ACC112 (cell line): ENCODE measurements around the gene SGPP2.
"Not testable (repeated sequence)": the region's sequence is repeated elsewhere in the genome, so short reads cannot be mapped to it uniquely, and the experiment has no call there.

Experiments used
- H2AFZ ChIP-seq: fragments of 200-600 bp; sonication (generic); one replicate; pipeline ENCODE4 v1.6.0; 2017; ENCODE audit warnings: antibody characterized with exemption, low read length; ENCODE audit not compliant: unreplicated experiment
- H3K27ac ChIP-seq: fragments of 200-600 bp; sonication (generic); 2 replicates; pipeline ENCODE4 v1.5.1; 2014; ENCODE audit warnings: low read depth, mild to moderate bottlenecking, antibody characterized with exemption, low read length, moderate library complexity
- H3K27me3 ChIP-seq: fragments of 200-600 bp; sonication (generic); 2 replicates; pipeline ENCODE4 v1.6.1; 2014; ENCODE audit warnings: mild to moderate bottlenecking, antibody characterized with exemption, low read length, moderate library complexity, mixed read lengths; ENCODE audit not compliant: insufficient read depth
- H3K36me3 ChIP-seq: fragments of 200-600 bp; sonication (generic); 2 replicates; pipeline ENCODE4 v1.6.1; 2016; ENCODE audit warnings: mild to moderate bottlenecking, antibody characterized with exemption, low read length, moderate library complexity, mixed read lengths; ENCODE audit not compliant: insufficient read depth
- H3K4me1 ChIP-seq: fragments of 200-600 bp; sonication (generic); one replicate; pipeline ENCODE4 v1.6.1; 2016; ENCODE audit warnings: low read length, mixed read lengths; ENCODE audit not compliant: insufficient read depth, unreplicated experiment, control insufficient read depth
- H3K4me3 ChIP-seq: fragments of 200-600 bp; sonication (generic); 2 replicates; pipeline ENCODE4 v1.5.1; 2014; ENCODE audit warnings: mild to moderate bottlenecking, low read depth, low read length
- H3K79me2 ChIP-seq: fragments of 200-600 bp; sonication (generic); one replicate; pipeline ENCODE4 v1.6.0; 2016; ENCODE audit warnings: low read length; ENCODE audit not compliant: control insufficient read depth, unreplicated experiment, insufficient read depth

Gene SGPP2

DNA sequence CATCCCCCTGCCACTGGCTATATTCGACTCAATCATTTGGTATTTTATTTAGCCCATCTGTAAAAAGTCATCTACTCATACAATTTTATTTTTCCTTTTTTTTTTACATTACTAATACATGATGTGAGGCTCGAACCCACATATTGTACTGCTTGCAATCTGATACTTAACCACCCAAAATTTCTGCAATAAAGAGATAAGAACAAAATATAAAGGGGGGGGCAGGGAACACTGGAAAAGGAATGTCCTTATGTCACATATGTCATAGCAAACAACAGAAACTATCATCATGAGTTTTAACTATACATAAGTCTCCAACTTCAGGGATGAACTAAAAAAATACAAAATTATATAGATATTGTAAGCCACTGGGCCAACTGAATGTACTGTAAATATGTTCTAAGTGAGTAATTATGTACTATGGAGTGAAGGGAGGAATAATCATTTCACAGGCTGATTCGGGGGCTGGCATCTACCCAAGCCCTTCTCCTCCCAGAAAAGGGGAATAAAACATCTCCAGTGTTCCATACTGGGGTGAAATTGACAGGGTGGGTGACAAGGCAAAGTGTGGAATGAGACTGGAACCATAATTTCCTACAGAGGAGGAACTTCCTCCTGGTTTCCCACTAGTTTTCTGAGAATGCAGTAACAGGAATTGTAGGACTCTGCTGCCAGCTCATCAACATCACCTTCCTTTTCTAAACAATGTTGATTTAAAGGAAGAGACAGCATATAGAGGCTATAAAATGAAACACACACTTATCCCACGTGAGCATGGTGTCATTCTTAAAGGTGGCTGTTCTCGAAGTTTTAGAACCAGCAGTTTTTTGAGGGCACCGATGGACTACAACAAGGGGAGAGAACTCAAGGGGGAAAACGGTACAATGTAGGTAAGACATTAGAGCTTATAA lies 152.1 kb downstream of the SGPP2 start:
- peaks cover 9% of the 10 kb centered on the region for H3K36me3 ChIP-seq
- H3K27ac ChIP-seq: no peak overlapping the region
- H3K79me2 ChIP-seq: no peaks in the 10 kb centered on the region
- H3K27me3 ChIP-seq: no peaks in the 10 kb centered on the region
- H2AFZ ChIP-seq: no peak overlapping the region
- peaks cover 27% of the 10 kb centered on the region for H3K4me1 ChIP-seq
- no peak overlapping the region for H3K4me3 ChIP-seq

DNA sequence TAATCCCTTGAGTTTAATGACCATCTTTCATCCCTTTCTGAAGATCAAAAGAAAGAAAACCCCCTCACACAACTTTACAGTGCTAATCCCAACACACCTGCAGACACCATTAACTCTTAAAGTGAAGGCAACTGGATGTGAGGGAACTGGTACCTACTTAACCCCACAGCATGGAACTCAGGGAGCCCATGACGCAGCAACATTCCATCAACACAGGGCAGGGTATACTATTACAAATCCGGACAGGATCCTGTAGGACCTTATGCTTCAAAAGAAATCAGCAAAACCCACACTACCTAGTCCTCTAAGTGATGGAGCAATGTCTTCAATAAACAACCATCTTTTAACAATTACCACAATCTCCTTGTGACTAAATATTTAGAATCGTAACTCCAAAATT lies 153.0 kb downstream of the SGPP2 start:
- 0 out of 2 replicates have a peak, but pooled peaks cover 7% of the 10 kb centered on the region for H3K36me3 ChIP-seq
- no peak overlapping the region for H2AFZ ChIP-seq
- peaks cover 23% of the 10 kb centered on the region for H3K4me1 ChIP-seq
- no peak overlapping the region for H3K4me3 ChIP-seq
- H3K27me3 ChIP-seq: no peaks in the 10 kb centered on the region
- no peak overlapping the region for H3K27ac ChIP-seq
- no peaks in the 10 kb centered on the region for H3K79me2 ChIP-seq

- no peak overlapping the region for H3K27ac ChIP-seq
- no peak overlapping the region for H3K4me3 ChIP-seq
- H3K36me3 ChIP-seq: 0 out of 2 replicates have a peak, but pooled peaks cover 7% of the 10 kb centered on the region
- no peaks in the 10 kb centered on the region for H3K4me1 ChIP-seq
- H3K79me2 ChIP-seq: peaks cover 2% of the 10 kb centered on the region
- H2AFZ ChIP-seq: no peak overlapping the region
- H3K27me3 ChIP-seq: no peaks in the 10 kb centered on the region
Observed at GRCh38 chr2:222582928-222583327, 158.6 kb downstream of the SGPP2 start.

GRCh38 chr2:222584589-222584988 lies 160.2 kb downstream of the SGPP2 start:
- H3K79me2 ChIP-seq, H3K27me3 ChIP-seq, H3K4me1 ChIP-seq, H3K27ac ChIP-seq, H2AFZ ChIP-seq, H3K36me3 ChIP-seq, H3K4me3 ChIP-seq: not testable (repeated sequence)

DNA sequence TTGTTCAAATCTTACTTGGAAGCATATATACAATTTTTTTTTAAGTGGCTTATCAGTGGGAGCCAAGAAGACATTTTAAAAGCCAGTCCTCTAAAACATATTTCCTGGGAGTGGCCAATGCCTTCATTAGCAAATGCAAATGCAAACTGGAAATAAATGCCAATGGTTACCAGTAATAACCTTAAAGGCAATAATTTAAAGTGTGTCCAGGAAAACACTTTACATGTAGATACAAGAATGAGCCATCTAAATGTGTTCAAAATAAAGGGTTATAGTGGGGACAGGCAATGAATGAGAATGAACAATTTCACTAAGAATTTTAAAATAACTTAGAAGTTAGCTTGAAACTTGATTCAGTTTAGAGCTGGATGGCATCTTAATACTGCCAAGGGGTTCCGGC lies 167.3 kb downstream of the SGPP2 start:
- Histone ChIP-seq H3K79me2 (no peaks in the 10 kb centered on the region), H2AFZ (no peak overlapping the region), H3K4me1 (peaks cover 9% of the 10 kb centered on the region), H3K36me3 (peaks cover 22% of the 10 kb centered on the region), H3K27ac (no peak overlapping the region), H3K4me3 (no peak overlapping the region), H3K27me3 (no peaks in the 10 kb centered on the region)

DNA sequence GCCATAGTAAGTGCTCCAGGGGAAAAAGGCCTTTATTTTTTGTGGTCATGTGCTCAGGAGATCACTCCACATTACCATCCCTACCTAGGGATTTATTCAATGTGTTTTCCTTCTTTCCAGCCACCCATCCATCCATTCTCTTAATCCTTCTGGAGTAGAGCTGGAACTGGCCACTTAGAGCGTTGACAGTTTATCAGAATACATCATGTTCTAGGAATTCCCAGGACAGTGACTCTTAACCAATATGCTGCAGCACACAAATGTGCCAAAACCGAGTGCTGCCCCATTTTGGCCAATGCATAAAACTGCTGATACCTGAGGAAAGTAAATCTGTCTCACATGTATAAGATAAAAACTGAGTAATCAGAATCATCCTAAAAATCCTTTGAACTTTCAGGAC lies 167.8 kb downstream of the SGPP2 start:
- H3K27me3 ChIP-seq: no peaks in the 10 kb centered on the region
- H2AFZ ChIP-seq: no peak overlapping the region
- H3K27ac ChIP-seq: no peak overlapping the region
- H3K36me3 ChIP-seq: peaks cover 22% of the 10 kb centered on the region
- H3K79me2 ChIP-seq: no peaks in the 10 kb centered on the region
- H3K4me1 ChIP-seq: peaks cover 9% of the 10 kb centered on the region
- no peak overlapping the region for H3K4me3 ChIP-seq

DNA sequence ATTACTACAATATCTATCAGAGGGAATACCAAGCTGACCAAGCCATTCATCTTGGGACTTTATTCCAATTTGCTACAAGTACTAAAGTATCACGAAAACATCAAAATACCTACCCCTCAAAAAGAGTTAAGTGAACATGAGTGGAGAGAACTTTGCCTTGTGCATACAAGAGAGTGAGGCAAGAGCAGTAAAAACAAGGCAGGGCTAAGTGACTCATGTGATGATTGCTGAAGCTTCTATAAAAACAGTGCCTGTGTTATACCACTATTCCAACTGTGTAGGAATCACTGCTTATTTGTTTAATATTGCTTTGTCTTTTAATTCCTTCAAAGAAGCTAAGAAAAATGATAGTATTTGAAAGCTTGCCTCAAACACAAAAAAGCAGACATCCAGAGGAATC lies 170.3 kb downstream of the SGPP2 start:
- Histone ChIP-seq H3K27me3 (no peaks in the 10 kb centered on the region), H3K36me3 (peaks cover 33% of the 10 kb centered on the region), H3K27ac (peak overlapping the region; percentile 9; the same call in 1 of the 2 replicates), H2AFZ (no peak overlapping the region), H3K4me3 (no peak overlapping the region), H3K79me2 (no peaks in the 10 kb centered on the region), H3K4me1 (peaks cover 9% of the 10 kb centered on the region)

DNA sequence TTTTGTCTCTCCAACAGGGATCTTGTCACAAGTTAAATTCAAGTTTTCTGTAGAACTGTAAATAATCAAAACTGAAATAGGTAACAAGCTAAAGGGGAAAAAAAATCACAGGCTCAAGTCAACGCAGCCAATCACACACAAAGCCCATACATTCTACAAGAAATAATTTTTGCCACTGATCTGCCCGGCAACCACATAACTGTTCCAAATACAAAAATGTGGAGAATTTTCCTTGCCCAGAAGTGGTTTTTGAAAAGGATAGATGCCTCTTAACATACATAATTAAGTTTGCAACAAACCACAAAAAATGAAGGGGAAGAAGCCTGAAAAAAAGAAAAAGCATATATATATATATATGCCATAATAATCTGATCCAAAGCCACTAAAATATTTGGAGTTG lies 171.2 kb downstream of the SGPP2 start:
- no peak overlapping the region for H2AFZ ChIP-seq
- H3K79me2 ChIP-seq: no peaks in the 10 kb centered on the region
- no peak overlapping the region for H3K27ac ChIP-seq
- H3K36me3 ChIP-seq: peaks cover 30% of the 10 kb centered on the region
- H3K4me3 ChIP-seq: no peak overlapping the region
- H3K4me1 ChIP-seq: peaks cover 9% of the 10 kb centered on the region
- no peaks in the 10 kb centered on the region for H3K27me3 ChIP-seq

DNA sequence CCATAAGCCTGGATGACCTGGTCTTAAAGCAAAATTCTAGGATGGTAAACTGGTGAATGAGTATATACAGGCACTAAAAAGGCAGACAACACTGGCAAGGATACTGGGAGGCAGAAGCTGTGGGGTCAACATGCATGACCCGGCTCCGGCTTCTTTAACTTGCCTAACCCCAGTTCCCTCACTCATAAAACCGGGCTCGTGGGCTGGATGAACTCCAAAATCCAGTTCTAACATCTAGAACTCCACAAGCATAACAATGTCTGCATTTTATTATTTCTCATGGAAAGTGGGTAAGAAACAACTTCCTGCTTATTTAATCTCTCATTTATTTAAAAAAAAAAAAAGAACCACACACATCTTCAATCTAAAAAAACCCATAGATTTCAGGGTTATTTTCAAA lies 174.3 kb downstream of the SGPP2 start:
- Histone ChIP-seq H3K36me3 (peaks cover 11% of the 10 kb centered on the region; the same call in 1 of the 2 replicates), H3K79me2 (no peaks in the 10 kb centered on the region), H2AFZ (no peak overlapping the region), H3K27me3 (no peaks in the 10 kb centered on the region), H3K4me3 (no peak overlapping the region), H3K27ac (no peak overlapping the region), H3K4me1 (peaks cover 9% of the 10 kb centered on the region)

- no peaks in the 10 kb centered on the region for H3K79me2 ChIP-seq
- no peak overlapping the region for H3K4me3 ChIP-seq
- no peaks in the 10 kb centered on the region for H3K4me1 ChIP-seq
- H3K27me3 ChIP-seq: no peaks in the 10 kb centered on the region
- no peak overlapping the region for H3K27ac ChIP-seq
- peaks cover 6% of the 10 kb centered on the region; the same call in 1 of the 2 replicates for H3K36me3 ChIP-seq
- H2AFZ ChIP-seq: no peak overlapping the region
Observed at GRCh38 chr2:222603501-222603900, 179.2 kb downstream of the SGPP2 start.
